22Rv1 (cell line): ENCODE measurements around the gene WFDC10B.

Experiments
- CTCF ChIP-seq: fragments of 450-650 bp; IDR thresholded peaks from 2 replicates; pipeline ENCODE4 v1.5.1; 2017; ENCODE audit warnings: mild to moderate bottlenecking
- ZFX ChIP-seq: fragments of 450-650 bp; IDR thresholded peaks from 2 replicates; pipeline ENCODE4 v1.6.1; 2017; ENCODE audit warnings: antibody characterized with exemption, borderline replicate concordance

- TF ChIP-seq CTCF (no peak), ZFX (no peak)
Measured at GRCh38 chr20:45649312-45649863, 55.4 kb downstream of the WFDC10B start.
